ENCODE measurements around the gene SLC2A14.
"Not testable (repeated sequence)": the region's sequence is repeated elsewhere in the genome, so short reads cannot be mapped to it uniquely, and the experiment has no call there.

Gene SLC2A14

DNA sequence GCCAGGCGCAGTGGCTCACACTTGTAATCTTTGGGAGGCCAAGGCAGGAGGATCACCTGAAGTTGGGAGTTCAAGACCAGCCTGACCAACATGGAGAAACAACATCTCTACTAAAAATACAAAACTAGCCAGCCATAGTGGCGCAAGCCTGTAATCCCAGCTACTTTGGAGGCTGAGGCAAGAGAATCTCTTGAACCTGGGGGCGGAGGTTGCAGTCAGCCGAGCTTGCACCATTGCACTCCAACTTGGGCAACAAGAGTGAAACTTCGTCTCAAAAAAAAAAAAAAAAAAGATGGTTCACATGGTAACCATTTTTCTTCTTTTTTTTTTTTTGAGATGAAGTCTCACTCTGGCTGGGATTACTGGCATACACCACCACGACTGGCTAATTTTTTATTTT lies 35.3 kb downstream of the SLC2A14 start:
- DNase-seq (ENCODE audit: low read depth), result no peak
- no peak for TF ChIP-seq CTCF (IDR thresholded peaks at IDR 0.05; ENCODE audit: control insufficient read depth, insufficient read depth, low read depth, low read length, missing control alignments)
- no peak overlapping the region for H3K4me3 ChIP-seq (ENCODE audit: control insufficient read depth, low read depth, low read length)

DNA sequence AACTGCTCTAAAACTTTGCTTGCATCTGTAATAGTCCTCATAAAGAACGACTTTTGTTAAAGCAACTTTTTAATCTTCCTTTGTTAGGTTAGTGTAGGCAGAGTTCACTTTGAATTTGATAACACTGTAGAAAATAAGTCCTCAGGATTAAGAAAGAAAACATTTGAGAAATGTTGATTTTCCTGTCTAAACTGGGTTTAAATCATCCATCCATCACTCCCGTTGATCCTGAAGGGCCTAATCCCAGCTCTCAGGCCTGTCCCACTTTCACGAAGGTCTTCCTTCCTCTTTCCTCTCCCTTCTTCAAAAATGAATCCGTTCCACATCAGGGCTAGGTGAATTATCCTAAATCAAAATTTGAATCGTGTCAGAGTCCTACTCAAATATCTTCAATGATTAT lies 36.9 kb downstream of the SLC2A14 start:
- DNase-seq (ENCODE audit: low read depth), result no peak
- H3K4me3 ChIP-seq (ENCODE audit: control insufficient read depth, low read depth, low read length), result no peak overlapping the region
- no peak for TF ChIP-seq CTCF (IDR thresholded peaks at IDR 0.05; ENCODE audit: control insufficient read depth, insufficient read depth, low read depth, low read length, missing control alignments)

DNA sequence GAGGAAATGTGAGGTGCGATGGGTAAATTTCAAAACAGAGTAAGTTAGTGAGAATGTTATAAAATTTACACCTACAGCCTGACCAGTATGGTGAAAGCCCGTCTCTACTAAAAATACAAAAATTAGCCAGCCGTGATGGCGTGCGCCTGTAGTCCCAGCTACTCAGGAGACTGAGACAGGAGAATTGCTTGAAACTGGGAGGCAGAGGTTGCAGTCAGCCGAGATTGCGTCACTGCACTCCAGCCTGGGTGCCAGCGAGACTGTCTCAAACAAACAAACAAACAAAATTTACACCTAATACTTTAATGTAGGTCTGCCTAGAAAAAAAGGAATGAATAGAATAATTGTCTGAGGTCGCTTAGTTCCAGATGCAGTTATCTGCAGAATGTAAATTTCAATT lies 37.6 kb downstream of the SLC2A14 start:
- no peak for TF ChIP-seq CTCF (IDR thresholded peaks at IDR 0.05; ENCODE audit: control insufficient read depth, insufficient read depth, low read depth, low read length, missing control alignments)
- H3K4me3 ChIP-seq (ENCODE audit: control insufficient read depth, low read depth, low read length), result no peak overlapping the region

GRCh38 chr12:7834701-7835100 lies 38.0 kb downstream of the SLC2A14 start:
- no peak for DNase-seq (ENCODE audit: low read depth)
- no peak overlapping the region for H3K4me3 ChIP-seq (ENCODE audit: control insufficient read depth, low read depth, low read length)
- no peak for TF ChIP-seq CTCF (IDR thresholded peaks at IDR 0.05; ENCODE audit: control insufficient read depth, insufficient read depth, low read depth, low read length, missing control alignments)

More for the DNA sequence above, 37.6 kb downstream of the SLC2A14 start:
- no peak for DNase-seq (ENCODE audit: low read depth)

- H3K4me3 ChIP-seq (ENCODE audit: control insufficient read depth, low read depth, low read length), result no peak overlapping the region
- no peak for TF ChIP-seq CTCF (IDR thresholded peaks at IDR 0.05; ENCODE audit: control insufficient read depth, insufficient read depth, low read depth, low read length, missing control alignments)
- no peak for DNase-seq (ENCODE audit: low read depth)
Measured at GRCh38 chr12:7833831-7834230, 38.9 kb downstream of the SLC2A14 start.

- DNase-seq (ENCODE audit: low read depth); H3K4me3 ChIP-seq (ENCODE audit: control insufficient read depth, low read depth, low read length): not testable (repeated sequence)
Measured at GRCh38 chr12:7833201-7833600, 39.5 kb downstream of the SLC2A14 start.

- peak; percentile 61 for TF ChIP-seq CTCF (IDR thresholded peaks at IDR 0.05; ENCODE audit: control insufficient read depth, insufficient read depth, low read depth, low read length, missing control alignments)
- DNase-seq (ENCODE audit: low read depth), result peak; percentile 4
- H3K4me3 ChIP-seq (ENCODE audit: control insufficient read depth, low read depth, low read length), result no peak overlapping the region
Measured at GRCh38 chr12:7832059-7832696, 40.5 kb downstream of the SLC2A14 start.

- DNase-seq (ENCODE audit: low read depth); H3K4me3 ChIP-seq (ENCODE audit: control insufficient read depth, low read depth, low read length): not testable (repeated sequence)
Measured at GRCh38 chr12:7829737-7830136, 43.0 kb downstream of the SLC2A14 start.

- not testable (repeated sequence) for H3K4me3 ChIP-seq (ENCODE audit: control insufficient read depth, low read depth, low read length); DNase-seq (ENCODE audit: low read depth)
Measured at GRCh38 chr12:7825754-7826153, 47.0 kb downstream of the SLC2A14 start.
